ENCODE data around the gene RNASE7.

- TF ChIP-seq CTCF (IDR thresholded peaks at IDR 0.05) = no peak
- TF ChIP-seq EP300 (IDR thresholded peaks at IDR 0.05) = no peak
Measured at GRCh38 chr14:21022686-21023085, 19.5 kb upstream of the RNASE7 start.

All from suprapubic skin (tissue), 3 donors.